B cell (primary cell): ENCODE data around the gene TBX18.

Source experiments
- EZH2 ChIP-seq: IDR thresholded peaks from 2 replicates; pipeline ENCODE4 v1.6.1; 2012; ENCODE audit warnings: borderline replicate concordance, low read depth, mild to moderate bottlenecking, moderate library complexity, low read length; ENCODE audit not compliant: insufficient read depth, poor library complexity, severe bottlenecking
- TF ChIP-seq, protein P1 (sequence below): fragments of 200-600 bp; IDR thresholded peaks from one replicate; pipeline ENCODE4 v1.8.0; 2022; ENCODE audit warnings: antibody characterized with exemption, mild to moderate bottlenecking

DNA sequence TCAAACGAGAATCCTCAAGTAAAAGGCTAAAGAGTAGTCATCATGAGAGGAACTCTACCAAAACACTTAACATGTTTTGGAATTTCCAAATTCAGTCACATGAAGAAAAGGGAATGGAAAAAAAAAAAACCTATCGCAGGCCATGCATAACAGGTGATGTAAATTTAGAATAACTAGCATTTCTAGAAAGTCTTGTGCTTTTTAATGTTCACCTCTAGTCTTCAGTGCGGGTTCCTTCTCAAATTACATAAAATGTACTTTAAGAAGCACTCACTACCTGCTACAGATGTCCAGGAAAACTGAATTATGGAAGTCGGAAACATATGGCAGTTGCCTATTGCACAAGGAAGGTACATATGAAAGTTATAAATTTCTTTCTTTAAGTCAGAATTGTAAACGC is 6.1 kb upstream of the TBX18 start:
- TF ChIP-seq, protein P1, sequence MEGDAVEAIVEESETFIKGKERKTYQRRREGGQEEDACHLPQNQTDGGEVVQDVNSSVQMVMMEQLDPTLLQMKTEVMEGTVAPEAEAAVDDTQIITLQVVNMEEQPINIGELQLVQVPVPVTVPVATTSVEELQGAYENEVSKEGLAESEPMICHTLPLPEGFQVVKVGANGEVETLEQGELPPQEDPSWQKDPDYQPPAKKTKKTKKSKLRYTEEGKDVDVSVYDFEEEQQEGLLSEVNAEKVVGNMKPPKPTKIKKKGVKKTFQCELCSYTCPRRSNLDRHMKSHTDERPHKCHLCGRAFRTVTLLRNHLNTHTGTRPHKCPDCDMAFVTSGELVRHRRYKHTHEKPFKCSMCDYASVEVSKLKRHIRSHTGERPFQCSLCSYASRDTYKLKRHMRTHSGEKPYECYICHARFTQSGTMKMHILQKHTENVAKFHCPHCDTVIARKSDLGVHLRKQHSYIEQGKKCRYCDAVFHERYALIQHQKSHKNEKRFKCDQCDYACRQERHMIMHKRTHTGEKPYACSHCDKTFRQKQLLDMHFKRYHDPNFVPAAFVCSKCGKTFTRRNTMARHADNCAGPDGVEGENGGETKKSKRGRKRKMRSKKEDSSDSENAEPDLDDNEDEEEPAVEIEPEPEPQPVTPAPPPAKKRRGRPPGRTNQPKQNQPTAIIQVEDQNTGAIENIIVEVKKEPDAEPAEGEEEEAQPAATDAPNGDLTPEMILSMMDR, result no peak
- no peak for TF ChIP-seq EZH2
